ENCODE results near the gene CFHR4. TPM values are rescaled to one million over a fixed set of nuclear protein-coding genes. Genes with fewer than 3 reads are reported as not detected.
"Not testable (repeated sequence)": the region's sequence is repeated elsewhere in the genome, so short reads cannot be mapped to it uniquely, and the experiment has no call there.

CFHR4 gene
- polyA plus RNA-seq, 1 donor = not detected

DNA sequence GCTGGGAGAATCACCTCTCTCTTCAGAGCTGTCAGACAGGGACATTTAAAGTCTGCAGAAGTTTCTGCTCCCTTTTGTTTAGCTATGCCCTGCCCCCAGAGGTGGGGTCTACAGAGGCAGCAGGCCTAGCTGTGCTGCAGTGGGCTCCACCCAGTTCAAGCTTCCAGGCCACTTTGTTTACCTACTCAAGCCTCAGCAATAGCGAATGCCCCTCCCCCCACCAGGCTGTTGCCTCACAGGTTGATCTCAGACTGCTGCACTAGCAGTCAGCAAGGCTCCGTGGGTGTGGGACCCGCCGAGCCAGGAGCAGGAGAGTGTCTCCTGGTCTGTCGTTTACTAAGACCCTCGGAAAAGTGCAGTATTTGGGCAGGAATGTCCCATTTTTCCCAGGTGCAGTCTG lies 53.6 kb downstream of the CFHR4 start:
- DNase-seq = not testable (repeated sequence)

DNA sequence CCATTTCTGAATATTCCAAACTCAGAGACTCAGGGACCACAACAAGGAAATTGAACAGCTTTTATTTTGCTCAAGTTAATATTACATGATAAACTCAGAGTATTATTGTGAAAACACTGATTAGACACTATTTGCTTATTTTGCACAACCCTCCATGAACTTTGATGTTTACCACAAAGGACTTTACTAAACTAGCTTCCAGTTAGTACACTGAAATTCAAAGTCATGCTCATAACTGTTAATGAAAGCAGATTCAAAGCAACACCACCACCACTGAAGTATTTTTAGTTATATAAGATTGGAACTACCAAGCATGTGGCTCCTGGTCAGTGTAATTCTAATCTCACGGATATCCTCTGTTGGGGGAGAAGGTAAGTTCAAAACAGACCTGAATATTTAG lies 55.7 kb downstream of the CFHR4 start, which contains the start of gene CFHR2:
CFHR2 (plus strand) TSS at position 171 of the 400 bp plus-strand sequence; CDS start at position 314, 143 bp downstream.
- not testable (repeated sequence) for DNase-seq

DNA sequence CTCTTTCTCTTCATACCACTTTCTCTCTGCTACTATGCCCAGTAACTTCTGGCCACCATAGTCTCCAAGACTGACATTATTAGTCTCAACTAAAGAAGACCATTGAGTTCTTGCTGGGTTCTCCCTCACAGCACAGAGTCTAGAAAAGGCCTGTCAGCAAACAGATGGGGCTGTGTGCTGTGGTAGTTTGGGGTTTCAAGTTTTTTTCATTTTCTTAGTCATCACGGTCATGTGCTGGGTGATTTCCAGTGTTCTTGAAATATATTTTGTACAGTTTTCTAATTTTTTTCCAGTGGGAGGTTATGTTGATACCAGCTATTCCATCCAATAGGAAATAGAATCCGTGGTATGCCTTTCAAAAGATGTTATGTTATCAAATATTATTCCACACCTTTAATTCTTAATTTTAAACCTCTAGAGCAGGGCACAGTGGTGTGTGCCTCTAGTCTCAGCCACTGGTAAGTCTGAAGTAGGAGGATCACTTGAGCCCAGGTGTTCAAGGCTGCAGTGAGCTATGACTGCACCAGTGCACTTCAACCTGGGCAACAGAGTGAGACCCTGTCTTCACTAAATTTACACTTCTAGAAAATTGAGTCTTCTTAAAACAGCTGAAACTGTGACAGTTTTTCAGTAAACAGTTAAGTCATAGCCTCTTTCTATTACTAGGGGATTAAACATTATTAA lies 64.0 kb downstream of the CFHR4 start:
- DNase-seq = no peak

DNA sequence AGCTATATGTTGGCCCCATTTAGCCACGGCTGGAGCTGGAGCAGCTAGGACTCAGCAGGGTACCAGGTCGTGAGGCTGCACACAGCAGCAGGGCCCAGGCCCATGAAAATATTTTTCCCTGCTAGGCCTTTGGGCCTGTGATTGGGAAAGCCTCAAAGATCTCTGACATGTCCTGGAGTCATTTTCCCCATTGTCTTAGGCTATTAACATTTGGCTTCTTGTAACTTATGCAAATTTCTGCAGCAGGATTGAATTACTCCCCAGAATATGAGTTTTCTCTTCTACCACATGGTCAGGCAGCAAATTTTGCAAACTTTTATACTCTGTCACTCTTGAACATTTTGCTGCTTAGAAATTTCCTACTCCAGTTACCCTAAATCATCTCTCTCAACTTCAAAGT lies 66.9 kb downstream of the CFHR4 start:
- DNase-seq = no peak

DNA sequence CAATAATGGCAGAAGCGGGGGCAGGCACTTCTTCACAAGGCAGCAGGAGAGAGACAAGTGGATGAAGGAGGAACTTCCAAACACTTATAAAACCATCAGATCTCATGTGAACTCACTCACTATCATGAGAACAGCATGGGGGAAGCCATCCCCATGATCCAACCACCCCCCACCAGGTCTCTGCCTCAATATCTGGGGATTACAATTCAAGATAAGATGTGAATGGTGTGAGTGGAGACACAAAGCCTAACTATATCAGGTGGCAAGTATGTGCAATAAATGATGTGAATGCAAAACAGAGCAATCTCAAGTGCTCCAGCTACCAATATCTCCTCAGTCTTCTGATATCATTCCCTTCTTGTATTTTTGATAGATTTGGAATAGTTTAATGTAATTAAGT lies 68.1 kb downstream of the CFHR4 start:
- no peak for DNase-seq

DNA sequence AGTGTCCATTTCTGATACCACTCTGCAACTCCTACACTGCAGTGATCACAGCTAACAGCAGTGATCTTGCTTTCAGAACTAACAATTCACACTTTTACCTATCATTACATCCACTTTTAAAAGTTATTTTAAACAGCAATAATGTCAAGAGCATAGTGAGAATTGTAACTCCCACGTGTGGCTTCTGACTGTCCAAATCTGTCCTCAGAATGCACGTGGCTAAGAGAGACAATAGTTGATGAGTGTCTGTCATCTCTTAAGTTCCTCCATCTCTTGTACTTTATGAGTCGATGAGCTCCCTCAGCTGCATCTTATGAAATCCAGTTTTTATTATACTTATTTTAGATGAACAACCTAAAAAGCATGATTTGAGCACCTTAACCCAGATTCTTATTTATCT lies 73.0 kb downstream of the CFHR4 start:
- no peak for DNase-seq

Other genes starting within 250 kb of the CFHR4 start
- gene CFH, start 236.0 kb upstream of the CFHR4 start, polyA plus RNA-seq (ENCODE audit: insufficient read length) = 34.4 TPM
- 0.50 TPM for gene CFHR3, start 113.2 kb upstream of the CFHR4 start, polyA plus RNA-seq (ENCODE audit: insufficient read length)
- gene CFHR1, start 68.3 kb upstream of the CFHR4 start, polyA plus RNA-seq (ENCODE audit: insufficient read length) = 0.42 TPM
- gene CFHR2, start 55.7 kb downstream of the CFHR4 start, polyA plus RNA-seq (ENCODE audit: insufficient read length) = not detected
- gene CFHR5, start 89.5 kb downstream of the CFHR4 start, polyA plus RNA-seq (ENCODE audit: insufficient read length) = not detected
- 0.13 TPM for gene F13B, start 179.2 kb downstream of the CFHR4 start, polyA plus RNA-seq (ENCODE audit: insufficient read length)

Data from left kidney (tissue), 2 donors.